ENCODE measurements around the gene PLPPR4.
"Not testable (repeated sequence)": the region's sequence is repeated elsewhere in the genome, so short reads cannot be mapped to it uniquely, and the experiment has no call there.

GRCh38 chr1:99283521-99283920 lies 19.2 kb downstream of the PLPPR4 start:
- TF ChIP-seq CTCF, EZH2 (IDR thresholded peaks at IDR 0.05): not testable (repeated sequence)
